Inflammatory macrophage (primary cell): ENCODE results near the gene DLAT.
"Not testable (repeated sequence)": the region's sequence is repeated elsewhere in the genome, so short reads cannot be mapped to it uniquely, and the experiment has no call there.

Experiments
- DNase-seq, 2 donors: peaks; one replicate each; pipeline ENCODE4 v3.0.0-alpha.2; 2020 to 2022

Gene DLAT

DNA sequence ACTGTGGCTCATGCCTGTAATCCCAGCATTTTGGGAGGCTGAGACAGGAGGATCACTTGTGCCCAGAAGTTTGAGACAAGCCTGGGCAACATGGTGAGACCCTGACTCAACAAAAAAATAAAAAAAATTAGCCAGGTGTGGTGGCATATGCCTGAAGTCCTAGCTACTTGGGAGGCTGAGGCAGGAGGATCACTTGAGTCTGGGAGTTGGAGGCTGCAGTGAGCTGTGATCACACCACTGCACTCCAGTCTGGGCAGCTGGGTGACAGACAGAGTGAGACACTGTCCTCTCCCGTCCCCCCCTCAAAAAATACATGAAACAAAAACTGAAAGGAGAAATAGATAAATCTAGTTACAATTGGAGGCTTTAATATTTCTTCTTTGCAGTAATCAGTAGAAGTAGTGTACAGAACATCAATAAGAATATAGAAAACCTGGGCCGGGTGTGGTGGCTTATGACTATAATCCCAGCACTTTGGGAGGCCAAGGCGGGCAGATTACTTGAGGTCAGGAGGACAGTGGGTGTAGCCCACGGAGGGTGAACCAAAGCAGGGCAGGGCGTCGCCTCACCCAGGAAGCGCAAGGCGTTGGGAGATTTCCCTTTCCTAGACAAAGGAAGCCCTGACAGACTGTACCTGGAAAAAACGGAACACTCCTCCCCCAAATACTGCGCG, 19.6 kb upstream of the DLAT start:
- no peak for DNase-seq

DNA sequence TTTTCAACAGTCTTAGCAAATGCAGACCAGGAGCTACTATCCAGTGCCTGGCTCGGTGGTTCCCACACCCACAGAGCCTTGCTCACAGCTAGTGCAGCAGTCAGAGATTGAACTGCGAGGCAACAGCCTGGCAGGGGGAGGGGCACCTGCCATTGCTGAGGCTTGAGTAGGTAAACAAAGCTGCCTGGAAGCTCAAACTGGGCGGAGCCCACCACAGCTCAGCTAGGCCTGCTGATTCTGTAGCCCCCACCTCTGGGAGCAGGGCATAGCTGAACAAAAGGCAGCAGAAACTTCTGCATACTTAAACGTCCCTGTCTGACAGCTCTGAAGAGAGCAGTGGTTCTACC, 19.1 kb upstream of the DLAT start:
- DNase-seq: not testable (repeated sequence)

DNA sequence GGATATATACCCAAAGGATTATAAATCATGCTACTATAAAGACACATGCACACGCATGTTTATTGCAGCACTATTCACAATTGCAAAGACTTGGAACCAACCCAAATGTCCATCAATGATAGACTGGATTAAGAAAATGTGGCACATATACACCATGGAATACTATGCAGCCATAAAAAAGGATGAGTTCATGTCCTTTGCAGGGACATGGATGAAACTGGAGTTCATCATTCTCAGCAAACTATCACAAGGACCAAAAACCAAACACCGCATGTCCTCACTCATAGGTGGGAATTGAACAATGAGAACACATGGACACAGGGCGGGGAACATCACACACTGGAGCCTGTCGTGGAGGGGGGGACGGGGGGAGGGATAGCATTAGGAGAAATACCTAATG, 13.8 kb upstream of the DLAT start:
- not testable (repeated sequence) for DNase-seq

DNA sequence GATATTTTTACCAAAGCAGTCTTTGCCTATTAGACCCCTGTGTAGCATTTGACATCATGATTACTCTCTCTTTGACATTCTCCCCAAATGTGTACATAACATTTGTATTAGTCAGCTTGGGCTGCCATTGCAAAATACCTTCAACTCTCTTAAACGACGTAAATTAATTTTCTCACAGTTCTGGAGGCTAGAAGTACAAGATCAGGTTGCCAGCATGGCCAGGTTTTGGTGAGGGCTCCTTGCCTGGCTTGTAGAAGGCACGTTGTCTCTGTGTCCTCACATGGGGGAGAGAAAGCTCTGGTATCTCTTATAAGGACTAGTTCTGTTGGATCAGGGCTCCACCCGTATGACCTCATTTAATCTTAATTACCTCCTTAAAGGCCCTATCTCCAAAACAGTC, 12.3 kb upstream of the DLAT start:
- DNase-seq: no peak

DNA sequence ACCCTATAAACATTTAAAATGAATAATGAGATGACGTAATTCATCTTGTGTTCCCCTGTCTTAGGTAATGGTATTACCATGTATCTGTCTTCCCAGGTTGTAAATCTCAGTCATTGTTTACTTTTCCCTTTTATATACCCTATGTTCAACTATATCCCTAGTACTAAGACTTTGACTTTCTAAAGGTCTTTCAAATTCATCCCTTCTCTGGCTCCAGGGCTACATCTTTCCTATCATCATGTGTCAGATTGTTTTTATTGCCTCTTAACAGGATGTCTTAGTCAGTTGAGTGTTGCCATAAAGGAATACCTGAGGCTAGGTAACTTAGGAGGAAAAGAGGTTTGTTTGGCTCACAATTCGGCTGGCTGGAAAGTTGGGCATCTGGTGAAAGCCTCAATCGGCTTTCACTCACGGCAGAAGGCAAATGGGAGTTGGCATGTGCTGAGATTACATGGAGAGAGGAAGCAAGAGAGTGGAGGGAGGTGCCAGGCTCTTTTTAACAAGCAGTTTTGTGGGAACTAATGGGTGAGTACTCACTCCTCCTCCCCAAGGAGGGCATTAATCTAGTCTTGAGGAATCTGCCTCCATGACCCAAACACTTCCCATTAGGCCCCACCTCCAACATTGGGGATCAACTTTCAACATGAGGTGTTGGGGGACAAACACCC, 11.6 kb upstream of the DLAT start:
- DNase-seq: no peak

GRCh38 chr11:112016088-112016764, 9.0 kb upstream of the DLAT start:
- no peak for DNase-seq

GRCh38 chr11:112016765-112017376, 8.3 kb upstream of the DLAT start:
- no peak for DNase-seq

- DNase-seq: no peak
Measured at GRCh38 chr11:112017538-112017937, 7.7 kb upstream of the DLAT start.

- no peak for DNase-seq
Measured at GRCh38 chr11:112019066-112019465, 6.1 kb upstream of the DLAT start.

DNA sequence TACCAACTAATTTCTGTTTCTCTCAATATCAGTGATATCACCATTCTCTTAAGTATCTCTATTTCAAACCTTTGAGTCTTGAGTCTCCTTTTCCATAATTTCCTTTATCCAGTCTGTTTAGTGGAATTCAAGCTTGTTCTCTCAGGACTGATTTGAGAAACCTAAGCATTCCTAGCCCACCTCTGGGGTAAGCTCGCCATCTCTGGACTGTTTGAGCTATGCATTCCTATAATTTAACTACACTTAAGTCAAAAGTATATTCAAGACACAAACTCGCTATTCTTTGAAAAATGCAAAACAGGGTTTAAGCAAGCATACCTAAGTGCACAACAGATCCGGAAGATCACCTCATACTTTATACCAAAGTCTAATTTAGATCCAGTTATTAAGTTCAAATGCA, 2.1 kb upstream of the DLAT start:
- no peak for DNase-seq

DNA sequence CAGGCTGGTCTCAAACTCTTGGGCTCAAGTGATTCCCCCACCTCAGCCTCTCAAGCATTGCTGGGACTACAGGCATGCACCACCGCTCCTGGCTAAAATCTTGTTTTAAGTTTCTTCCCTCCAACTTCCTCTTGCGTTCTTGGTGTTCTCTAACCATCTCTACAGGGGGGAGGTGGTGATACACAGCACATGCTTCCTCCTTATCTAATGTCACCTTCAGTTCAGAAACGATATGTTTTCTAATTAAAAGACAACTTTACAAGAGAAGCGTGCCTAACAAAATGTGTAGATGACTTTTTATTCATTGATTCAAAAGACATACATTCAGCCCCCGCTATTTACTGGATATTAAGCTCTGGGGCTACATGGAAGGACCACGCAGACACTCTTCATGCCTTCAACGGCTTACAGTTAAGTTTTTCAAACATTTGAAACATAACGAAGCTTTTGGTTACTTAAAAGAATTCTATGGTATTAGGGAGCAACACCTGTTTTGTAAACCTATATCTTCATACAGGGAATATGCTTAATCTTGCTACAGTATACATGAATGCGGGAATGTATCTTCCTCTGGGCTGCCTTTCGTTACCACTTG, 933 bp upstream of the DLAT start:
- peak; percentile 36 to 44 for DNase-seq

DNA sequence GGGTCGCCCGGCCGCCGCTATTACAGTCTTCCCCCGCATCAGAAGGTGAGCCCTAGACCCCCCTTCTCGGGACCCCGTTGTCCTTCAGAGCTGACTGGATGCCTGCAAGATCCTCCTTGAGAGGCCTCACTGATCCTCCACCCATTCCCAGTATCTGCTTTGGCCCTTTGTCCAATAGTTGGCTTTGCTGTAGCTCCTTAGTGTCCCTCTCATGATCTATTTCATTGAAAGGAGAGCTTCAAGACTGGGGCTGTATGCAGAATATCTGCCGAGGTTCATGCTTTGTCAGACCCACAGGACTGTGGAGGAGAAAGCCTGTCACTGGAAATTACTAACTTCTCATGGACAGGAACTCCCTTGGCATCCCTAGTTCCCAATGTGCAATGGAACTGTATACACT, 499 bp downstream of the DLAT start:
- peak in 1 of 2 donors; percentile 21 for DNase-seq

- not testable (repeated sequence) for DNase-seq
Measured at GRCh38 chr11:112026784-112027410, 1.7 kb downstream of the DLAT start.

GRCh38 chr11:112029460-112029859, 4.3 kb downstream of the DLAT start:
- DNase-seq: no peak

GRCh38 chr11:112033902-112034301, 8.7 kb downstream of the DLAT start:
- DNase-seq: no peak

GRCh38 chr11:112037527-112037926, 12.3 kb downstream of the DLAT start:
- no peak for DNase-seq

GRCh38 chr11:112042161-112042960, 17.2 kb downstream of the DLAT start:
- DNase-seq: no peak

DNA sequence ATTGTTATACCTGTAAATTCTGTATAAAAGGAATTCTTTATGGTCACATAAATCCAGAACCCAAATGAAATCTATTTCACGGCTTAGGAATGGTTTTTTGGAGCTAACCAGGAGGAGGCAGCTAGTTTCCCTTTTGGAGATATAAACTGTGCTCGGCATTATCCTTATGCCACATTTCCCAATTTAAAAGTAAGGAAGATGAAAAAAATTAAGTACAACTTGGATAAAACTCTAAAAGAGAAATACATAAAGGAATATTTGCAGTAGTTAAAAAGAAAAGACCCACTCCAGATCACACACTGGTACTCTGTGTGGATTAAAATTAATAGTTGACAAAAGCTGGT, 17.7 kb downstream of the DLAT start:
- no peak for DNase-seq

DNA sequence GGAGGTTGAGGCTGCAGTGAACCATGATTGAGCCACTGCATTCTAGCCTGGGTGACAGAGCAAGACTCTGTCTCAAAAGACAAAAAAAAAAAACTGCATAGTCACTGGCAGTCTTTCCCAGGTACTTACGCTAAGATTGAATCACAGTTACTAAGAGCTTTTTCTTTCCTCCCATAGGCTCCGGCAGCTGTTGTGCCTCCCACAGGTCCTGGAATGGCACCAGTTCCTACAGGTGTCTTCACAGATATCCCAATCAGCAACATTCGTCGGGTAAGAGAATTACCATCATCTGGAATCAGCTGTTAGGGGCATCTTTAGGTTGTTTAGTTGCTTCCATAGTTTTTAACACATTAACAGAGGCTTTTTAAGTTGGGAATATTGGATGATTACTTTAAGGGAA, 19.8 kb downstream of the DLAT start:
- no peak for DNase-seq

DNA sequence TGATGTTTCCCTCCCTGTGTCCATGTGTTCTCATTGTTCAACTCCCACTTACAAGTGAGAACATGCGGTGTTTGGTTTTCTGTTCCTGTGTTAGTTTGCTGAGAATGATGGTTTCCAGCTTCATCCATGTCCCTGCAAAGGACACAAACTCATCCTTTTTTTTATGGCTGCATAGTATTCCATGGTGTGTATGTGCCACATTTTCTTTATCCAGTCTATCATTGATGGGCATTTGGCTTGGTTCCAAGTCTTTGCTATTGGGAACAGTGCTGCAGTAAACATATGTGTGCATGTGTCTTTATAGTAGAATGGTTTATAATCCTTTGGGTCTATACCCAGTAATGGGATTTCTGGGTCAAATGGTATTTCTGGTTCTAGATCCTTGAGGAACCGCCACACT, 21.4 kb downstream of the DLAT start:
- DNase-seq: not testable (repeated sequence)

- DNase-seq: not testable (repeated sequence)
Measured at GRCh38 chr11:112048256-112048655, 23.0 kb downstream of the DLAT start.

DNA sequence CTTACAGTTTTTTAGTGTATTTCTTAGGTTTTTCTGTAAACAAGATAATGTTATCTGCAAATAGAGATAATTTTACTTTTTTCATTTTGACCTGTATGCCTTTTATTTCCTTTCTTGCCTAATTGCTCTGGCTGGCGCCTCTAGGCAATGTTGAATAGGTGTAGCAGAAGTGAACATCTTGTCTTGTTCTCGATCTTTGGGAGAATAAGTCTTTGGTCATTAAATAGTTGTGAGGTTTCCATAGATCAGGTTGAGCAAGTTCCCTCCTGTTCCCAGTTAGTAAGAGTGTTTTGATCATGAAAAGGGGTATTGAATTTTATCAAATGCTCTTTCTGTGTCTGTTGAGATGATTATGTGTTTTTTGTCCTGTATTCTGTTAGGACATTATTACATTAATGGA, 24.6 kb downstream of the DLAT start:
- DNase-seq: no peak
